GM10248 (cell line): ENCODE results near the gene FCRL3.
"Not testable (repeated sequence)": the region's sequence is repeated elsewhere in the genome, so short reads cannot be mapped to it uniquely, and the experiment has no call there.

Experiments
- CTCF ChIA-PET: fragments of 300-600 bp; sonication (Branson Sonifier 250); formaldehyde crosslinking; extraction: SDS; loops from one replicate; lab custom pipeline; 2021; ENCODE audit warnings: antibody characterized with exemption; lab: Yijun Ruan, JAX
- POLR2A ChIA-PET: fragments of 350-650 bp; sonication (Branson Sonifier 250); formaldehyde crosslinking; extraction: SDS; loops from one replicate; lab custom pipeline; 2020; ENCODE audit warnings: antibody characterized with exemption; lab: Yijun Ruan, JAX
- DNase-seq: peaks from one replicate; pipeline ENCODE4 v3.0.0; 2012; ENCODE audit errors: extremely low spot score
- CTCF ChIP-seq: IDR thresholded peaks from 2 replicates; pipeline ENCODE4 v1.5.1; 2012; ENCODE audit warnings: mild to moderate bottlenecking, low read depth; ENCODE audit errors: extremely low read depth, missing control alignments, control extremely low read depth

FCRL3 gene

GRCh38 chr1:157700732-157701131 is at the start of gene FCRL3:
TSS of gene FCRL3 (minus strand) at chr1:157700769. CDS start at chr1:157700489, 280 bp downstream.
- ChIA-PET POLR2A (no interaction called here), CTCF (interaction anchor here (0.9 to 1.4 kb wide), 2 partner anchors 9 to 14 kb away, joined by 3 to 8 read pairs; no protein-coding TSS in a partner anchor)
- no peak for TF ChIP-seq CTCF
- DNase-seq: no peak

GRCh38 chr1:157748262-157748817 is 47.8 kb upstream of the FCRL3 start:
- ChIA-PET POLR2A (no interaction called here), CTCF (no interaction called here)
- TF ChIP-seq CTCF: no peak
- DNase-seq: no peak

- no peak for TF ChIP-seq CTCF
- DNase-seq: no peak
- ChIA-PET POLR2A (no interaction called here), CTCF (interaction anchor here (1.4 kb wide), 1 partner anchor 48 kb away, joined by 5 read pairs; no protein-coding TSS in a partner anchor)
These were observed 38.8 kb upstream of the FCRL3 start for GRCh38 chr1:157739229-157739901.

- POLR2A ChIA-PET, DNase-seq, CTCF ChIA-PET: not testable (repeated sequence)
These were observed 35.4 kb upstream of the FCRL3 start for GRCh38 chr1:157735991-157736390.

- ChIA-PET CTCF (no interaction called here), POLR2A (no interaction called here)
- TF ChIP-seq CTCF: no peak
- no peak for DNase-seq
These were observed 33.8 kb upstream of the FCRL3 start for GRCh38 chr1:157734321-157734720.

- CTCF ChIA-PET: interaction anchor here (1.3 kb wide), 2 partner anchors 37 to 42 kb away, joined by 3 read pairs; no protein-coding TSS in a partner anchor
- POLR2A ChIA-PET: no interaction called here
- no peak for DNase-seq
- no peak for TF ChIP-seq CTCF
These were observed 32.2 kb upstream of the FCRL3 start for GRCh38 chr1:157732755-157733154.

GRCh38 chr1:157725221-157725577 is 24.6 kb upstream of the FCRL3 start:
- no peak for TF ChIP-seq CTCF
- POLR2A ChIA-PET: no interaction called here
- CTCF ChIA-PET: no interaction called here
- no peak for DNase-seq
